Measurements from ENCODE around the gene SNIP1.
"Not testable (repeated sequence)": the region's sequence is repeated elsewhere in the genome, so short reads cannot be mapped to it uniquely, and the experiment has no call there.

DNA sequence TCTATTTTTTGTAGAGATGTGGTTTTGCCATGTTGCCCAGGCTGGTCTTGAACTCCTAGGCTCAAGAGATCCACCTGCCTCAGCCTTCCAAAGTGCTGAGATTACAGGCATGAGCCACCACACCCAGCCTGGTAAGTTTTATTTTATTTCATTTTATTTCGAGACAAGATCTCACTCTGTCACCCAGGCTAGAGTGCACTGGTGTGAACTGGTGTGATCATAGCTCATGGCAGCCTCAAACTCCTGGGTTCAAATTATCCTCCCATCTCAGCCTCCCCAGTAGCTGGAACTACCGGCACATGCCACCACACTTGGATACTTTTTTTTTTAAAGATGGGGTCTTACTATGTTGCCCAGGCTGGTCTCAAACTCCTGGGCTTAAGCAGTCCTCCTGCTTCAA lies 51.3 kb downstream of the SNIP1 start:
- not testable (repeated sequence) for TF ChIP-seq MAFK (IDR thresholded peaks at IDR 0.05; ENCODE audit: low read depth, low read length); CHD2 (IDR thresholded peaks at IDR 0.05; ENCODE audit: low read length); SP1 (IDR thresholded peaks at IDR 0.05; ENCODE audit: low read depth, low read length); BCL11A (IDR thresholded peaks at IDR 0.05; ENCODE audit: low read depth in 2 of 2, low read length in 2 of 2); RNF2 (IDR thresholded peaks at IDR 0.05; ENCODE audit: borderline replicate concordance, low read depth, low read length, missing control alignments, poor library complexity, severe bottlenecking); BACH1 (IDR thresholded peaks at IDR 0.05; ENCODE audit: low read length); BRCA1 (IDR thresholded peaks at IDR 0.05; ENCODE audit: low read depth, low read length); YY1 (IDR thresholded peaks at IDR 0.05; ENCODE audit: low read depth, low read length); POLR2A (IDR thresholded peaks at IDR 0.05; ENCODE audit: control extremely low read depth in 1 of 2, low read depth in 2 of 2, low read length in 2 of 2)
- TF ChIP-seq, protein P1, sequence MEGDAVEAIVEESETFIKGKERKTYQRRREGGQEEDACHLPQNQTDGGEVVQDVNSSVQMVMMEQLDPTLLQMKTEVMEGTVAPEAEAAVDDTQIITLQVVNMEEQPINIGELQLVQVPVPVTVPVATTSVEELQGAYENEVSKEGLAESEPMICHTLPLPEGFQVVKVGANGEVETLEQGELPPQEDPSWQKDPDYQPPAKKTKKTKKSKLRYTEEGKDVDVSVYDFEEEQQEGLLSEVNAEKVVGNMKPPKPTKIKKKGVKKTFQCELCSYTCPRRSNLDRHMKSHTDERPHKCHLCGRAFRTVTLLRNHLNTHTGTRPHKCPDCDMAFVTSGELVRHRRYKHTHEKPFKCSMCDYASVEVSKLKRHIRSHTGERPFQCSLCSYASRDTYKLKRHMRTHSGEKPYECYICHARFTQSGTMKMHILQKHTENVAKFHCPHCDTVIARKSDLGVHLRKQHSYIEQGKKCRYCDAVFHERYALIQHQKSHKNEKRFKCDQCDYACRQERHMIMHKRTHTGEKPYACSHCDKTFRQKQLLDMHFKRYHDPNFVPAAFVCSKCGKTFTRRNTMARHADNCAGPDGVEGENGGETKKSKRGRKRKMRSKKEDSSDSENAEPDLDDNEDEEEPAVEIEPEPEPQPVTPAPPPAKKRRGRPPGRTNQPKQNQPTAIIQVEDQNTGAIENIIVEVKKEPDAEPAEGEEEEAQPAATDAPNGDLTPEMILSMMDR (IDR thresholded peaks at IDR 0.05; ENCODE audit: control extremely low read depth in 1 of 3, insufficient read depth in 1 of 3, low read depth in 1 of 3, low read length in 3 of 3), result not testable (repeated sequence)
- TF ChIP-seq, protein P2, sequence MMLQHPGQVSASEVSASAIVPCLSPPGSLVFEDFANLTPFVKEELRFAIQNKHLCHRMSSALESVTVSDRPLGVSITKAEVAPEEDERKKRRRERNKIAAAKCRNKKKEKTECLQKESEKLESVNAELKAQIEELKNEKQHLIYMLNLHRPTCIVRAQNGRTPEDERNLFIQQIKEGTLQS (IDR thresholded peaks at IDR 0.05; ENCODE audit: insufficient read depth, low read depth, low read length), result not testable (repeated sequence)
